H9 (cell line): ENCODE measurements around the gene KIAA0513. TPM values are rescaled to one million over a fixed set of nuclear protein-coding genes. Genes with fewer than 3 reads are reported as not detected.

Experiments used
- DNase-seq: peaks from one replicate; pipeline ENCODE4 v3.0.0-alpha.2; 2017
- H2AFZ ChIP-seq: one replicate; pipeline ENCODE4 v1.6.1; 2013; ENCODE audit warnings: mild to moderate bottlenecking, low read length, control low read depth, moderate library complexity
- H2AK5ac ChIP-seq: 2 replicates; pipeline ENCODE4 v1.6.1; 2013; ENCODE audit warnings: low read length, control low read depth, mixed read lengths; ENCODE audit not compliant: insufficient read length
- H2BK120ac ChIP-seq: one replicate; pipeline ENCODE4 v1.6.1; 2013; ENCODE audit warnings: low read depth, mild to moderate bottlenecking, low read length, control low read depth, inconsistent platforms; ENCODE audit not compliant: poor library complexity, severe bottlenecking
- H2BK12ac ChIP-seq: 2 replicates; pipeline ENCODE4 v1.6.1; 2013; ENCODE audit warnings: low read length, control low read depth, mixed read lengths, low read depth; ENCODE audit not compliant: insufficient read length
- H2BK15ac ChIP-seq: 2 replicates; pipeline ENCODE4 v1.6.1; 2013; ENCODE audit warnings: low read depth, low read length, control low read depth
- H2BK20ac ChIP-seq: one replicate; pipeline ENCODE4 v1.6.1; 2013; ENCODE audit warnings: low read depth, mild to moderate bottlenecking, low read length, control low read depth, inconsistent platforms; ENCODE audit not compliant: poor library complexity, severe bottlenecking
- H2BK5ac ChIP-seq: 2 replicates; pipeline ENCODE4 v1.6.1; 2013; ENCODE audit warnings: low read length, control low read depth, mixed read lengths; ENCODE audit not compliant: insufficient read length
- H3K14ac ChIP-seq: 2 replicates; pipeline ENCODE4 v1.6.1; 2013; ENCODE audit warnings: low read length, control low read depth; ENCODE audit not compliant: insufficient read depth
- H3K18ac ChIP-seq: 2 replicates; pipeline ENCODE4 v1.6.1; 2013; ENCODE audit warnings: low read depth, mild to moderate bottlenecking, mixed read lengths, low read length, control low read depth; ENCODE audit not compliant: insufficient read length
- H3K23ac ChIP-seq: 2 replicates; pipeline ENCODE4 v1.6.1; 2013; ENCODE audit warnings: low read length, control low read depth, mixed read lengths, low read depth; ENCODE audit not compliant: insufficient read length
- H3K23me2 ChIP-seq: 2 replicates; pipeline ENCODE4 v1.6.1; 2013; ENCODE audit warnings: low read depth, mild to moderate bottlenecking, mixed read lengths, low read length, control low read depth; ENCODE audit not compliant: insufficient read length, poor library complexity, severe bottlenecking
- H3K27ac ChIP-seq: 2 replicates; pipeline ENCODE4 v1.5.1; 2013; ENCODE audit warnings: low read length, control low read depth, mixed read lengths, low read depth; ENCODE audit not compliant: insufficient read length
- H3K27me3 ChIP-seq: 2 replicates; pipeline ENCODE4 v1.6.1; 2013; ENCODE audit warnings: low read length, control low read depth, inconsistent platforms; ENCODE audit not compliant: insufficient read depth
- H3K4ac ChIP-seq: 2 replicates; pipeline ENCODE4 v1.6.1; 2013; ENCODE audit warnings: low read depth, mild to moderate bottlenecking, control low read depth, inconsistent platforms, low read length, moderate library complexity
- H3K4me1 ChIP-seq: 2 replicates; pipeline ENCODE4 v1.6.1; 2013; ENCODE audit warnings: low read length, control low read depth, inconsistent platforms; ENCODE audit not compliant: insufficient read depth
- H3K4me2 ChIP-seq: 2 replicates; pipeline ENCODE4 v1.6.1; 2013; ENCODE audit warnings: low read length, control low read depth, mixed read lengths; ENCODE audit not compliant: insufficient read length, insufficient read depth
- H3K56ac ChIP-seq: 2 replicates; pipeline ENCODE4 v1.6.1; 2013; ENCODE audit warnings: low read depth, mild to moderate bottlenecking, mixed read lengths, low read length, control low read depth; ENCODE audit not compliant: insufficient read length
- H3K79me1 ChIP-seq: 2 replicates; pipeline ENCODE4 v1.6.1; 2013; ENCODE audit warnings: low read depth, mild to moderate bottlenecking, moderate library complexity, low read length, control low read depth, inconsistent platforms; ENCODE audit not compliant: insufficient read depth, poor library complexity, severe bottlenecking
- H3K79me2 ChIP-seq: 2 replicates; pipeline ENCODE4 v1.6.1; 2013; ENCODE audit warnings: low read length, control low read depth, inconsistent platforms; ENCODE audit not compliant: insufficient read depth
- H3K9ac ChIP-seq: 2 replicates; pipeline ENCODE4 v1.6.1; 2013; ENCODE audit warnings: low read length, control low read depth, mixed read lengths; ENCODE audit not compliant: insufficient read length; ENCODE audit errors: extremely low read depth
- H3K9me3 ChIP-seq: one replicate; pipeline ENCODE4 v1.6.1; 2013; ENCODE audit warnings: low read depth, low read length, inconsistent platforms; ENCODE audit not compliant: control insufficient read depth
- H3T11ph ChIP-seq: one replicate; pipeline ENCODE4 v1.6.1; 2013; ENCODE audit warnings: mild to moderate bottlenecking, low read length, control low read depth, inconsistent platforms
- H4K20me1 ChIP-seq: one replicate; pipeline ENCODE4 v1.6.1; 2013; ENCODE audit not compliant: control insufficient read depth, insufficient read length, insufficient read depth
- H4K5ac ChIP-seq: 2 replicates; pipeline ENCODE4 v1.6.1; 2013; ENCODE audit warnings: low read depth, mild to moderate bottlenecking, mixed read lengths, low read length, control low read depth; ENCODE audit not compliant: insufficient read length
- H4K8ac ChIP-seq: replicated peaks from 2 replicates; pipeline ENCODE4 v1.6.1; 2013; ENCODE audit warnings: low read length, control low read depth, mixed read lengths, low read depth; ENCODE audit not compliant: insufficient read length
- H4K91ac ChIP-seq: 2 replicates; pipeline ENCODE4 v1.6.1; 2013; ENCODE audit warnings: low read depth, mild to moderate bottlenecking, moderate library complexity, mixed read lengths, low read length, control low read depth; ENCODE audit not compliant: insufficient read length
- H3K27ac Mint-ChIP-seq, 3 experiments: 2 replicates in 2 of 3; 3 replicates in 1 of 3; pipeline ENCODE4 v1.8.0; 2020 to 2021; ENCODE audit warnings: mixed read lengths in 3 of 3, mild to moderate bottlenecking in 1 of 3, moderate library complexity in 1 of 3
- H3K27me3 Mint-ChIP-seq: 2 replicates; pipeline ENCODE4 v1.8.0; 2021; ENCODE audit warnings: low read depth, mild to moderate bottlenecking, moderate library complexity, mixed read lengths
- H3K36me3 Mint-ChIP-seq, 3 experiments: 2 replicates in 2 of 3; 3 replicates in 1 of 3; pipeline ENCODE4 v1.8.0; 2020 to 2021; ENCODE audit warnings: low read depth in 3 of 3, mixed read lengths in 3 of 3; ENCODE audit not compliant: insufficient read depth in 1 of 3
- H3K4me1 Mint-ChIP-seq, 2 experiments: 2 replicates each; pipeline ENCODE4 v1.8.0; 2020; ENCODE audit warnings: mixed read lengths in 2 of 2
- H3K4me3 Mint-ChIP-seq, 2 experiments: 2 replicates in 1 of 2; 3 replicates in 1 of 2; pipeline ENCODE4 v1.8.0; 2020 to 2021; ENCODE audit warnings: mild to moderate bottlenecking in 2 of 2, mixed read lengths in 2 of 2, moderate library complexity in 1 of 2
- H3K9me3 Mint-ChIP-seq, 2 experiments: 2 replicates in 1 of 2; 3 replicates in 1 of 2; pipeline ENCODE4 v1.8.0; 2020; ENCODE audit warnings: mild to moderate bottlenecking in 2 of 2, mixed read lengths in 2 of 2, moderate library complexity in 1 of 2
- CTCF ChIP-seq: fragments of 200-600 bp; sonication (generic); conservative IDR thresholded peaks from 3 replicates; pipeline ENCODE4 v1.8.0; 2021; ENCODE audit warnings: antibody characterized with exemption, mild to moderate bottlenecking
- WGBS: extraction: QIAGEN DNeasy Blood & Tissue Kit; methylation state at CpG from one replicate; pipeline ENCODE4 v1.1.7; 2013; ENCODE audit warnings: missing lambda C conversion rate, low lambda C conversion rate, mixed read lengths; ENCODE audit not compliant: insufficient read length; ENCODE audit errors: extremely low coverage; 5-methylcytosine and 5-hydroxymethylcytosine counted together
- total RNA-seq: library from RNA; stranded (reverse); gene quantifications from 2 replicates; pipeline ENCODE4 v1.2.1, GENCODE V29; 2021

Gene KIAA0513
- total RNA-seq, 1 experiment from 2014 or later = 4.7 TPM

GRCh38 chr16:85065099-85065498 lies 37.5 kb downstream of the KIAA0513 start:
- H3K27me3 ChIP-seq = no peaks in the 10 kb centered on the region
- no peak overlapping the region for H3K18ac ChIP-seq
- peaks cover 2% of the 10 kb centered on the region; the same call in 1 of the 2 replicates for H3K4me1 ChIP-seq
- no peaks in the 10 kb centered on the region for H3K9me3 Mint-ChIP-seq
- H3K23me2 ChIP-seq = no peaks in the 10 kb centered on the region
- H2BK20ac ChIP-seq = no peak overlapping the region
- H3K9me3 ChIP-seq = no peaks in the 10 kb centered on the region
- H2BK120ac ChIP-seq = no peak overlapping the region
- no peak overlapping the region for H2BK5ac ChIP-seq
- peaks cover 12% of the 10 kb centered on the region for H3K27me3 Mint-ChIP-seq
- no peaks in the 10 kb centered on the region for H3K79me2 ChIP-seq
- H3K27ac ChIP-seq = no peak overlapping the region
- TF ChIP-seq CTCF = no peak
- H3K23ac ChIP-seq = no peak overlapping the region
- no peak overlapping the region for H4K5ac ChIP-seq
- WGBS = no CpG with 5 or more reads among the region's 13 CpGs
- H3K14ac ChIP-seq = no peak overlapping the region; the same call in 1 of the 2 replicates
- no peak overlapping the region for H3T11ph ChIP-seq
- H3K79me1 ChIP-seq = no peaks in the 10 kb centered on the region
- H2BK15ac ChIP-seq = no peak overlapping the region
- H3K36me3 Mint-ChIP-seq = no peaks in the 10 kb centered on the region
- H2AK5ac ChIP-seq = no peak overlapping the region
- no peak for DNase-seq
- peaks cover 24 to 25% of the 10 kb centered on the region in 2 experiments for H3K4me1 Mint-ChIP-seq
- H2AFZ ChIP-seq = no peak overlapping the region
- no peak overlapping the region for H3K27ac Mint-ChIP-seq
- no peak overlapping the region for H3K4me3 Mint-ChIP-seq
- no peak overlapping the region for H3K4ac ChIP-seq
- H4K8ac ChIP-seq = no peak overlapping the region
- no peak overlapping the region for H3K4me2 ChIP-seq
- H4K20me1 ChIP-seq = no peaks in the 10 kb centered on the region
- H3K9ac ChIP-seq = no peak overlapping the region
- no peak overlapping the region for H2BK12ac ChIP-seq
- no peak overlapping the region for H4K91ac ChIP-seq
- no peak overlapping the region for H3K56ac ChIP-seq
